RWPE2 (cell line): ENCODE data around the gene PPM1H.

Experiments
- ATAC-seq: fragments of 200-7000 bp; cut with Tn5 transposase; 3 replicates; pipeline ENCODE4 v1.9.1; 2021; ENCODE audit warnings: low read depth
- DNase-seq: peaks from one replicate; pipeline ENCODE4 v3.0.0-alpha.2; 2020; ENCODE audit warnings: low spot score
- H3K27ac ChIP-seq: fragments of 450-650 bp; 2 replicates; pipeline ENCODE4 v1.5.1; 2017; ENCODE audit warnings: mild to moderate bottlenecking; ENCODE audit not compliant: poor library complexity, severe bottlenecking
- H3K27me3 ChIP-seq: fragments of 250-450 bp; sonication (Bioruptor Pico); 2 replicates; pipeline ENCODE4 v1.5.1; 2021; ENCODE audit warnings: mild to moderate bottlenecking, moderate library complexity; ENCODE audit not compliant: insufficient read depth, poor library complexity, severe bottlenecking
- H3K36me3 ChIP-seq: fragments of 250-450 bp; sonication (Bioruptor Pico); 2 replicates; pipeline ENCODE4 v1.5.1; 2020; ENCODE audit warnings: low read depth, mild to moderate bottlenecking, moderate library complexity
- H3K4me1 ChIP-seq: fragments of 250-450 bp; sonication (Bioruptor Pico); 2 replicates; pipeline ENCODE4 v1.5.1; 2021; ENCODE audit warnings: mild to moderate bottlenecking, moderate library complexity; ENCODE audit not compliant: insufficient read depth, poor library complexity, severe bottlenecking
- H3K4me3 ChIP-seq: fragments of 250-450 bp; sonication (Bioruptor Pico); 2 replicates; pipeline ENCODE4 v1.5.1; 2021; ENCODE audit warnings: mild to moderate bottlenecking, moderate library complexity; ENCODE audit not compliant: severe bottlenecking
- H3K9me3 ChIP-seq: fragments of 250-450 bp; sonication (Bioruptor Pico); 2 replicates; pipeline ENCODE4 v1.5.1; 2021; ENCODE audit warnings: mild to moderate bottlenecking, moderate library complexity; ENCODE audit not compliant: severe bottlenecking
- CTCF ChIP-seq: fragments of 450-650 bp; IDR thresholded peaks from one replicate; pipeline ENCODE4 v1.5.1; 2017; ENCODE audit warnings: mild to moderate bottlenecking, moderate library complexity; ENCODE audit not compliant: poor library complexity, severe bottlenecking

PPM1H gene

GRCh38 chr12:62915204-62915529, 19.8 kb downstream of the PPM1H start:
- DNase-seq (no peak), ATAC-seq (no peak)
- no peak for TF ChIP-seq CTCF
- Histone ChIP-seq H3K27ac (no peak overlapping the region), H3K4me3 (no peak overlapping the region), H3K9me3 (no peaks in the 10 kb centered on the region), H3K36me3 (no peaks in the 10 kb centered on the region), H3K4me1 (peaks cover 2% of the 10 kb centered on the region), H3K27me3 (peaks cover 23% of the 10 kb centered on the region)

GRCh38 chr12:62914443-62915203, 20.3 kb downstream of the PPM1H start:
- no peak for TF ChIP-seq CTCF
- Histone ChIP-seq H3K4me3 (no peak overlapping the region), H3K9me3 (no peaks in the 10 kb centered on the region), H3K27me3 (peaks cover 24% of the 10 kb centered on the region), H3K36me3 (no peaks in the 10 kb centered on the region), H3K27ac (no peak overlapping the region), H3K4me1 (peaks cover 2% of the 10 kb centered on the region)
- ATAC-seq: no peak
- DNase-seq: no peak

DNA sequence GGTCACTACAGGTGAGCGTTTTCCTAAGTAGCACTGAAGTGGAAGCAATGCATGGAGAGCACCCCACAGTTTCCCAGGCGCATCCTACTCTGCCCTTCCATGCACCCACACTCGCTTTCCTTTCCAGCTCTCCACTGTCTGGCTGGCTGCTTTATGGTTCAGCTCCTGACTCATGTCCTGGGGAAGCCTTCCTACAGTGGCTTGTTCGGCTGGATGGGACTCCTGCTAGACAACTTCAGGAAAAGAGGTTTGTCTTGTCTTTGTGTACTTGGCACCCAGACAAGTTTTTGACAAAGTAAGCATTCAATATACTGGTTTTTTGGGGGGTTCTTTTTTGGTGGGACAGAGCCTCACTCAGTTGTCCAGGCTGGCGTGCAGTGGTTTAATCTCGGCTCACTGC, 21.6 kb downstream of the PPM1H start:
- H3K27ac ChIP-seq: no peak overlapping the region
- TF ChIP-seq CTCF: no peak
- DNase-seq (no peak), ATAC-seq (no peak)
- H3K4me1 ChIP-seq: no peaks in the 10 kb centered on the region
- H3K36me3 ChIP-seq: no peaks in the 10 kb centered on the region
- H3K4me3 ChIP-seq: no peak overlapping the region
- H3K27me3 ChIP-seq: peaks cover 16% of the 10 kb centered on the region
- no peaks in the 10 kb centered on the region for H3K9me3 ChIP-seq

DNA sequence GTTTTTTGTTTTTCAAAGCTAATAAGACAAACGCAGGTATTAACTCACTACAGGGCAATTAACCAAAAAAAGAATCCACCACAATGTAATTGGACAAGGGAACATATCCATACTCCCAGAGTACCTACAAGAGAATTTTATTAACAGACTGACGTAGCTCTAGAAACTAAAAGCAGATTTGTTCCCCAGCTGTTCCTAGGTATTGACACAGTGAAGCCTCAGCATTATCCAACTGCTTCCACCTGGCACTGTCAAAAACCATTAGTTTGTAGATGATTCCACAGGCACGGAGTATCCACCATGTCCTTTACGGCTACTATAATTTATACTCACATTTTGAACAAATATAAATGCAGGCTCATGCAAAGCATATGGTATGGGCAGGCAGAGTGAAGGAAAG, 22.3 kb downstream of the PPM1H start:
- ATAC-seq (no peak), DNase-seq (no peak)
- Histone ChIP-seq H3K27ac (no peak overlapping the region), H3K4me1 (no peaks in the 10 kb centered on the region), H3K27me3 (peaks cover 11% of the 10 kb centered on the region), H3K4me3 (no peak overlapping the region), H3K9me3 (no peaks in the 10 kb centered on the region), H3K36me3 (no peaks in the 10 kb centered on the region)
- no peak for TF ChIP-seq CTCF

DNA sequence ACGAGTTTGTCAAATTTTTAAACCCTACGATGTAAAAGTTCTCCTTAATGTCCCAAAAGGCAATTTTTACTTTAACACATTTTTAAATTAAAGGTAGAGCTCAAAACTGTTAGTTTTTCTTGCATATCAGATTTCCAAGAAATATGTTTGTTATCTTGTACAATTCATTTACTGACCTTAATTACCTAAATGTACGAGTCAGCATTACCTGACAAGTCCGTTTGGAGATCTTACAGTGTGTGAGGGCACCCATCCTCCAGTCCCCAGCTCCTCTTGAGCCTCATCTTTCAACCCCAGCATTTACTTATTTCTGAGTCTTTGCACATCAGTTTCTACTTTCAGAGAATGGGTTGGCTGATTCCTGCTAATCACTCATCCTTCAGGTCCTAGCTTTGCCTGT, 23.7 kb downstream of the PPM1H start:
- H3K36me3 ChIP-seq: no peaks in the 10 kb centered on the region
- H3K27ac ChIP-seq: no peak overlapping the region
- no peak for TF ChIP-seq CTCF
- no peaks in the 10 kb centered on the region for H3K4me1 ChIP-seq
- ATAC-seq (no peak), DNase-seq (no peak)
- no peak overlapping the region for H3K4me3 ChIP-seq
- H3K27me3 ChIP-seq: peaks cover 12% of the 10 kb centered on the region
- no peaks in the 10 kb centered on the region for H3K9me3 ChIP-seq
